ENCODE results near the gene OR13C8. TPM values are rescaled to one million over a fixed set of nuclear protein-coding genes. Genes with fewer than 3 reads are reported as not detected.
"Not testable (repeated sequence)": the region's sequence is repeated elsewhere in the genome, so short reads cannot be mapped to it uniquely, and the experiment has no call there.

The OR13C8 gene
- total RNA-seq, 1 experiment from 2014 or later, result not detected

GRCh38 chr9:104604801-104605200 lies 35.8 kb downstream of the OR13C8 start:
- intact Hi-C loops (cut with micrococcal nuclease; ENCODE audit: unreplicated experiment), result no loop called here
- no peaks in the 10 kb centered on the region for H3K9me3 ChIP-seq (ENCODE audit: insufficient read depth, low read depth)
- H3F3A ChIP-seq (ENCODE audit: insufficient read depth, low read depth), result no peaks in the 10 kb centered on the region
- H3K4me2 ChIP-seq, result no peak overlapping the region
- H2AFZ ChIP-seq, result no peak overlapping the region
- DNase-seq, result no peak
- TF ChIP-seq, protein P1, sequence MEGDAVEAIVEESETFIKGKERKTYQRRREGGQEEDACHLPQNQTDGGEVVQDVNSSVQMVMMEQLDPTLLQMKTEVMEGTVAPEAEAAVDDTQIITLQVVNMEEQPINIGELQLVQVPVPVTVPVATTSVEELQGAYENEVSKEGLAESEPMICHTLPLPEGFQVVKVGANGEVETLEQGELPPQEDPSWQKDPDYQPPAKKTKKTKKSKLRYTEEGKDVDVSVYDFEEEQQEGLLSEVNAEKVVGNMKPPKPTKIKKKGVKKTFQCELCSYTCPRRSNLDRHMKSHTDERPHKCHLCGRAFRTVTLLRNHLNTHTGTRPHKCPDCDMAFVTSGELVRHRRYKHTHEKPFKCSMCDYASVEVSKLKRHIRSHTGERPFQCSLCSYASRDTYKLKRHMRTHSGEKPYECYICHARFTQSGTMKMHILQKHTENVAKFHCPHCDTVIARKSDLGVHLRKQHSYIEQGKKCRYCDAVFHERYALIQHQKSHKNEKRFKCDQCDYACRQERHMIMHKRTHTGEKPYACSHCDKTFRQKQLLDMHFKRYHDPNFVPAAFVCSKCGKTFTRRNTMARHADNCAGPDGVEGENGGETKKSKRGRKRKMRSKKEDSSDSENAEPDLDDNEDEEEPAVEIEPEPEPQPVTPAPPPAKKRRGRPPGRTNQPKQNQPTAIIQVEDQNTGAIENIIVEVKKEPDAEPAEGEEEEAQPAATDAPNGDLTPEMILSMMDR (conservative IDR thresholded peaks at IDR 0.05), result no peak
- no peak for TF ChIP-seq EZH2 (IDR thresholded peaks at IDR 0.05; ENCODE audit: low read depth)
- BruUV-seq (replicated peaks), result no TSS peak
- no peaks in the 10 kb centered on the region for H3K27me3 ChIP-seq (ENCODE audit: insufficient read depth, low read depth)
- H3K4me3 ChIP-seq, result no peak overlapping the region
- H3K4me1 ChIP-seq (replicated peaks; ENCODE audit: insufficient read depth), result no peaks in the 10 kb centered on the region
- no peaks in the 10 kb centered on the region for H3K9me2 ChIP-seq (ENCODE audit: insufficient read depth)
- no peaks in the 10 kb centered on the region for H4K20me1 ChIP-seq (ENCODE audit: insufficient read depth)
- POLR2A ChIA-PET (ENCODE audit: unreplicated experiment), result no interaction called here
- H3K36me3 ChIP-seq (ENCODE audit: low read depth), result no peaks in the 10 kb centered on the region
- no peak overlapping the region for H3K27ac ChIP-seq
- H3K79me2 ChIP-seq (ENCODE audit: low read depth), result no peaks in the 10 kb centered on the region
- CTCF ChIA-PET, result no interaction called here

GRCh38 chr9:104605527-104605926 lies 36.6 kb downstream of the OR13C8 start, which contains the start of gene OR13C2:
TSS of gene OR13C2 (minus strand) at chr9:104605627. CDS start at chr9:104605627, 0 bp downstream.
- H4K20me1 ChIP-seq (ENCODE audit: insufficient read depth); H3K9me3 ChIP-seq (ENCODE audit: insufficient read depth, low read depth); H3K9me2 ChIP-seq (ENCODE audit: insufficient read depth); DNase-seq; H3F3A ChIP-seq (ENCODE audit: insufficient read depth, low read depth); H2AFZ ChIP-seq; POLR2A ChIA-PET (ENCODE audit: unreplicated experiment); H3K27ac ChIP-seq; H3K27me3 ChIP-seq (ENCODE audit: insufficient read depth, low read depth); H3K79me2 ChIP-seq (ENCODE audit: low read depth); H3K4me3 ChIP-seq; H3K4me2 ChIP-seq; H3K36me3 ChIP-seq (ENCODE audit: low read depth); intact Hi-C loops (cut with micrococcal nuclease; ENCODE audit: unreplicated experiment); BruUV-seq (replicated peaks); H3K4me1 ChIP-seq (replicated peaks; ENCODE audit: insufficient read depth); CTCF ChIA-PET: not testable (repeated sequence)

GRCh38 chr9:104606152-104606551 lies 37.2 kb downstream of the OR13C8 start:
- no peak for DNase-seq
- POLR2A ChIA-PET (ENCODE audit: unreplicated experiment), result no interaction called here
- Histone ChIP-seq H3K4me1 (replicated peaks; ENCODE audit: insufficient read depth) (no peaks in the 10 kb centered on the region), H3K79me2 (ENCODE audit: low read depth) (no peaks in the 10 kb centered on the region), H3K36me3 (ENCODE audit: low read depth) (no peaks in the 10 kb centered on the region), H3K27me3 (ENCODE audit: insufficient read depth, low read depth) (no peaks in the 10 kb centered on the region), H3K4me3 (no peak overlapping the region), H3K27ac (no peak overlapping the region), H4K20me1 (ENCODE audit: insufficient read depth) (no peaks in the 10 kb centered on the region), H3F3A (ENCODE audit: insufficient read depth, low read depth) (no peaks in the 10 kb centered on the region), H3K9me3 (ENCODE audit: insufficient read depth, low read depth) (no peaks in the 10 kb centered on the region), H3K9me2 (ENCODE audit: insufficient read depth) (no peaks in the 10 kb centered on the region), H2AFZ (no peak overlapping the region), H3K4me2 (no peak overlapping the region)
- no TSS peak for BruUV-seq (replicated peaks)
- TF ChIP-seq, protein P1 (conservative IDR thresholded peaks at IDR 0.05), result no peak
- no peak for TF ChIP-seq EZH2 (IDR thresholded peaks at IDR 0.05; ENCODE audit: low read depth)
- CTCF ChIA-PET, result no interaction called here
- intact Hi-C loops (cut with micrococcal nuclease; ENCODE audit: unreplicated experiment), result no loop called here

- POLR2A ChIA-PET (ENCODE audit: unreplicated experiment), result no interaction called here
- no TSS peak for BruUV-seq (replicated peaks)
- H4K20me1 ChIP-seq (ENCODE audit: insufficient read depth), result no peaks in the 10 kb centered on the region
- no peak overlapping the region for H3K4me2 ChIP-seq
- no peaks in the 10 kb centered on the region for H3K79me2 ChIP-seq (ENCODE audit: low read depth)
- H3K4me3 ChIP-seq, result no peak overlapping the region
- CTCF ChIA-PET, result no interaction called here
- H3K27me3 ChIP-seq (ENCODE audit: insufficient read depth, low read depth), result no peaks in the 10 kb centered on the region
- DNase-seq, result no peak
- H2AFZ ChIP-seq, result no peak overlapping the region
- TF ChIP-seq, protein P1 (conservative IDR thresholded peaks at IDR 0.05), result peak; percentile 43; the same call in 1 of the 2 replicates
- no peak for TF ChIP-seq EZH2 (IDR thresholded peaks at IDR 0.05; ENCODE audit: low read depth)
- no peaks in the 10 kb centered on the region for H3F3A ChIP-seq (ENCODE audit: insufficient read depth, low read depth)
- no peaks in the 10 kb centered on the region for H3K9me3 ChIP-seq (ENCODE audit: insufficient read depth, low read depth)
- H3K9me2 ChIP-seq (ENCODE audit: insufficient read depth), result no peaks in the 10 kb centered on the region
- H3K4me1 ChIP-seq (replicated peaks; ENCODE audit: insufficient read depth), result no peaks in the 10 kb centered on the region
- no peaks in the 10 kb centered on the region for H3K36me3 ChIP-seq (ENCODE audit: low read depth)
- no peak overlapping the region for H3K27ac ChIP-seq
- intact Hi-C loops (cut with micrococcal nuclease; ENCODE audit: unreplicated experiment), result no loop called here
These were observed 39.4 kb downstream of the OR13C8 start for GRCh38 chr9:104608336-104608735.
